ENCODE results near the gene C4orf33. TPM values are rescaled to one million over a fixed set of nuclear protein-coding genes. Genes with fewer than 3 reads are reported as not detected.
A peak's percentile ranks its signal among the peaks of the same experiment; 100 is the strongest.

Gene C4orf33
- total RNA-seq, 4 donors from 2014 or later = 6.0 to 36.2 (median 21.9) TPM

DNA sequence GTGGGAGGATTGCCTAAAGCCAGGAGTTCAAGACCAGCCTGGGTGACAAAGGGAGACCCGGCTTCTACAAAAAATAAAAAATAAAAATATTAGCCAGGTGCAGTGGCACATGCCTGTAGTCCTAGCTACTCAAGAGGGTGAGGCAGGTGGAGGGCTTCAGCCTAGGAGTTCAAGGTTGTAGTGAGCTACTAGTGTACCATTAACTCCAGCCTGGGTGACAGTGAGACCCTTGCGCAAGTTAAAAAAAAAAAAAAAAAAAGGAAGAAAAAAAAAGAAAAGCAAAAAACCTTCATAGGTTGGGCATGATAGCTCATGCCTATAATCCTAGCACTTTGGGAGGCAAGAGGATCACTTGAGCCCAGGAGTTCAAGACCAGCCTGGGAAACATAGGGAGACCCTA lies 8.4 kb upstream of the C4orf33 start:
- intact Hi-C loops (cut with DNase I; ENCODE audit: low total_unique reads) = no loop called here
- TF ChIP-seq POLR2AphosphoS5 (IDR thresholded peaks at IDR 0.05) (no peak), EP300 (IDR thresholded peaks at IDR 0.05; ENCODE audit: low read depth) (no peak), POLR2A (IDR thresholded peaks at IDR 0.05) (no peak)
- TF ChIP-seq, protein P1, sequence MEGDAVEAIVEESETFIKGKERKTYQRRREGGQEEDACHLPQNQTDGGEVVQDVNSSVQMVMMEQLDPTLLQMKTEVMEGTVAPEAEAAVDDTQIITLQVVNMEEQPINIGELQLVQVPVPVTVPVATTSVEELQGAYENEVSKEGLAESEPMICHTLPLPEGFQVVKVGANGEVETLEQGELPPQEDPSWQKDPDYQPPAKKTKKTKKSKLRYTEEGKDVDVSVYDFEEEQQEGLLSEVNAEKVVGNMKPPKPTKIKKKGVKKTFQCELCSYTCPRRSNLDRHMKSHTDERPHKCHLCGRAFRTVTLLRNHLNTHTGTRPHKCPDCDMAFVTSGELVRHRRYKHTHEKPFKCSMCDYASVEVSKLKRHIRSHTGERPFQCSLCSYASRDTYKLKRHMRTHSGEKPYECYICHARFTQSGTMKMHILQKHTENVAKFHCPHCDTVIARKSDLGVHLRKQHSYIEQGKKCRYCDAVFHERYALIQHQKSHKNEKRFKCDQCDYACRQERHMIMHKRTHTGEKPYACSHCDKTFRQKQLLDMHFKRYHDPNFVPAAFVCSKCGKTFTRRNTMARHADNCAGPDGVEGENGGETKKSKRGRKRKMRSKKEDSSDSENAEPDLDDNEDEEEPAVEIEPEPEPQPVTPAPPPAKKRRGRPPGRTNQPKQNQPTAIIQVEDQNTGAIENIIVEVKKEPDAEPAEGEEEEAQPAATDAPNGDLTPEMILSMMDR (IDR thresholded peaks at IDR 0.05) = no peak
- Histone ChIP-seq H3K4me3 (no peak overlapping the region), H3K27me3 (no peaks in the 10 kb centered on the region), H3K9me3 (no peaks in the 10 kb centered on the region), H3K27ac (no peak overlapping the region), H3K36me3 (no peaks in the 10 kb centered on the region), H3K4me1 (peaks cover 0 to 17% (median 13%) of the 10 kb centered on the region in 4 donors)
- 86 to 100% methylated on average over 1 to 2 of the region's 2 CpGs for WGBS, 2 donors (ENCODE audit: low coverage in 1 of 2)
- DNase-seq = no peak
- in situ Hi-C loops (cut with MboI; ENCODE audit: low pct_ligation_motif_present in 1 of 4, low pct_unique_long_range_greater_than_20kb in 1 of 4, low sequenced_read_pairs in 3 of 4) = loop anchor here in 1 of 4 donors (25.0 kb wide), 2 partner anchors 275 to 525 kb away; partner anchors contain the start of gene JADE1

DNA sequence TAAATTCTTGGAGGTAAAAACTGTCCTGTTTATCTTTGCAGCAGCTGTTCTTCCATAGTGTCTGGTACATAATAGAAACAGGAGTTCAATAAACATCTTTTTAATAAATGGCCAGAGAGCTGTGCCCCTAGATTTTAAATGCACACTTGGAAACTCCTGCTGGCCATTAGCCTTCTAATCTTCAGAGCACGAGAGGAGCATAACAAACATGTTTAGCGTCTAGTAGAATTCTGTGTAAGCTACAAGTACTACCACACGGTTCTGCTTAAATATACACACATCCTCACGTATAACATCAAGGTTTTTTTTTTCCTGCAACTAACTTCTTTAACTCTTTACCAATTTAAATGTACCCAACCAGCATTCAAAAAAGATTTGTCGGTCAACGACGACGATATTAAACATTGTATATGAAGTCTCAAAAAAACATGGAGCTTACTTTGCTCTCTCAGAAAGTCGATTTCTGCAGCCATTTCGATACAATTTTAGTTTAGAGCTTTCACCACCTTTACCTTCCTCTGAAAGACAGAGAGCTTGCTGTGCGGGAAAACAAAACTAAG lies 3.2 kb upstream of the C4orf33 start:
- H3K27me3 ChIP-seq = no peaks in the 10 kb centered on the region
- in situ Hi-C loops (cut with MboI; ENCODE audit: low pct_ligation_motif_present in 1 of 4, low pct_unique_long_range_greater_than_20kb in 1 of 4, low sequenced_read_pairs in 3 of 4) = loop anchor here in 1 of 4 donors (25.0 kb wide), 2 partner anchors 280 to 530 kb away; partner anchors contain the start of gene JADE1
- no peak for DNase-seq
- 0% methylated on average over 10 to 11 of the region's 11 CpGs for WGBS, 2 donors (ENCODE audit: low coverage in 1 of 2)
- H3K36me3 ChIP-seq = no peaks in the 10 kb centered on the region
- H3K4me3 ChIP-seq = peak overlapping the region; percentile 64 to 78 (median 68)
- H3K9me3 ChIP-seq = no peaks in the 10 kb centered on the region
- TF ChIP-seq, protein P1 (IDR thresholded peaks at IDR 0.05) = no peak
- TF ChIP-seq POLR2AphosphoS5 (IDR thresholded peaks at IDR 0.05) (no peak), EP300 (IDR thresholded peaks at IDR 0.05; ENCODE audit: low read depth) (no peak), POLR2A (IDR thresholded peaks at IDR 0.05) (no peak)
- H3K27ac ChIP-seq = peak overlapping the region; percentile 96 to 97 (median 96)
- peaks cover 7 to 49% (median 14%) of the 10 kb centered on the region in 4 donors for H3K4me1 ChIP-seq
- intact Hi-C loops (cut with DNase I; ENCODE audit: low total_unique reads) = loop anchor here (10.0 kb wide), 1 partner anchor 528 kb away; no protein-coding TSS in a partner anchor

DNA sequence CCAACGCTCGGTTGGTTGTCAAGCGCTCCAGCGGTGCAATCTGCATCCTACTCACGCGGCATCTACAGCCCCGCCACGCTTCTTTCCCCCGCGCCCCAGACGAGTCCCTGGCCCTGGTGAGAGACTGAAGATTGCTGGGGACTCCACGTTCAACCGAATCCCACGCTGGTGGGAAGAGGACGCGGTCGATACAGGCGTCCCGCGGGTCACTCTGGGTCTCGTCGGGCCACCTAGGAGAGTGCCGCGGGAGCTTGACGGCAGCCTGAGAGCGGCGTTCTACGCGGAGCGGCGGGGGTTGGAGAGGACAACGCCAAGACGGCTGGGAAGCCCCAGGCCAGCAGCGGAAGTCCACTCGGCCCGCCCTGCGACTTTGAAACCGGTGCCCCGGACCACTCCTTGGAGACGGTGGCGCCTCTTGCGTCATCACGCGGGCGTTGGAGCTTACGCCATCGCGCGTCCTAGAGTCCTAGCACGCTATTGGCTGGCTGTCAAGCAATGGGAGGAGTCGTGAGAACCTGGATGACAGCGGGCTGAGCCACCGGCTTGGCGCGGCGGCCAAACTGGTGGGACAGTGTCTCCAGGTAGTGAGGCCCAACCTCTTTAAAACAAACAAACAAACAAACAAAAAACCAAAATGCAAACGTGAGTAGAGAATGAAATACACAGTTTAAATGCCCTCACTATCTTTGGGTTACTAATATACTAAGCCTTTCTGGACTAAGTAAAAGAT lies 2.6 kb upstream of the C4orf33 start, which contains the start of gene SCLT1:
TSS of gene SCLT1 (minus strand) at position 349 of the 730 bp plus-strand sequence. CDS start 436 bp downstream, outside the sequence.
- intact Hi-C loops (cut with DNase I; ENCODE audit: low total_unique reads) (loop anchor here (10.0 kb wide), 1 partner anchor 529 kb away; no protein-coding TSS in a partner anchor), in situ Hi-C loops (cut with MboI; ENCODE audit: low pct_ligation_motif_present in 1 of 4, low pct_unique_long_range_greater_than_20kb in 1 of 4, low sequenced_read_pairs in 3 of 4) (loop anchor here in 1 of 4 donors (25.0 kb wide), 2 partner anchors 281 to 531 kb away; partner anchors contain the start of gene JADE1)
- Histone ChIP-seq H3K27me3 (no peaks in the 10 kb centered on the region), H3K27ac (peak within 1 kb of the TSS; percentile 96 to 97 (median 96)), H3K36me3 (no peaks in the 10 kb centered on the region), H3K4me1 (peaks cover 7 to 49% (median 14%) of the 10 kb centered on the region in 4 donors), H3K4me3 (peak within 1 kb of the TSS; percentile 64 to 78 (median 68)), H3K9me3 (no peaks in the 10 kb centered on the region)
- peak; percentile 100 for DNase-seq
- TF ChIP-seq POLR2A (IDR thresholded peaks at IDR 0.05) (peak; percentile 95), POLR2AphosphoS5 (IDR thresholded peaks at IDR 0.05) (peak; percentile 94 to 98 (median 96)), EP300 (IDR thresholded peaks at IDR 0.05; ENCODE audit: low read depth) (no peak)
- TF ChIP-seq, protein P1 (IDR thresholded peaks at IDR 0.05) = no peak
- 0 to 1% methylated on average over 1 to 43 of the region's 57 CpGs for WGBS, 2 donors (ENCODE audit: low coverage in 1 of 2)

DNA sequence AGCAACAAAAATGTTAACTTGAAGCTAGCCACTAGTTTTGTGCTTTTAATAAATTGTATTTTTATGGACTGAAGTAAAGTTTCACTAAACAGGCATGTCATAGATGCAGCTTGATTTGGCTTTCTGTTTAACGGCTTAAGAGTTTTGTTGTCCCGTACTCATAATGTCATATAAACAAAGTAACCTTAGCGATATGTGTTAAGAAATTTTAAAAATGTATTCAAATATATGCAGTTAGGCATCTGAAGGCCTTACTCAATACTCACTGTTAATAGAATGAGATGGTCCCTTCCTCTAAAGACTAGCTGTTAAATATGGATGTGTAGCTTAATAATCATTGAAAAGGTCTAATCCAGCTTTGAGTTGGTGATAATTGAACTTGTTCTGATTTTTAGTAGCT lies 1.6 kb upstream of the C4orf33 start:
- H3K27me3 ChIP-seq = no peaks in the 10 kb centered on the region
- H3K4me3 ChIP-seq = peak overlapping the region in 1 of 4 donors; percentile 69
- WGBS, 2 donors (ENCODE audit: low coverage in 1 of 2) = 60 to 76% methylated on average over 3 of the region's 3 CpGs
- H3K9me3 ChIP-seq = no peaks in the 10 kb centered on the region
- peaks cover 7 to 49% (median 14%) of the 10 kb centered on the region in 4 donors for H3K4me1 ChIP-seq
- no peak for DNase-seq
- H3K27ac ChIP-seq = peak overlapping the region; percentile 96 to 97 (median 96)
- in situ Hi-C loops (cut with MboI; ENCODE audit: low pct_ligation_motif_present in 1 of 4, low pct_unique_long_range_greater_than_20kb in 1 of 4, low sequenced_read_pairs in 3 of 4) (loop anchor here in 1 of 4 donors (25.0 kb wide), 2 partner anchors 282 to 532 kb away; partner anchors contain the start of gene JADE1), intact Hi-C loops (cut with DNase I; ENCODE audit: low total_unique reads) (loop anchor here (10.0 kb wide), 1 partner anchor 530 kb away; no protein-coding TSS in a partner anchor)
- TF ChIP-seq, protein P1 (IDR thresholded peaks at IDR 0.05) = no peak
- TF ChIP-seq POLR2A (IDR thresholded peaks at IDR 0.05) (no peak), EP300 (IDR thresholded peaks at IDR 0.05; ENCODE audit: low read depth) (no peak), POLR2AphosphoS5 (IDR thresholded peaks at IDR 0.05) (no peak)
- no peaks in the 10 kb centered on the region for H3K36me3 ChIP-seq

Data from transverse colon (tissue), 4 donors.